Raji (cell line): ENCODE results near the gene NDUFS4.

Experiments
- POLR2A ChIP-seq: IDR thresholded peaks from 2 replicates; pipeline ENCODE4 v1.6.1; 2011; ENCODE audit warnings: low read depth, low read length, control low read depth; ENCODE audit not compliant: insufficient read depth

Gene NDUFS4

GRCh38 chr5:53560506-53561191, at the start of gene NDUFS4:
NDUFS4 (plus strand) TSS chr5:53560639; CDS start chr5:53560663, 24 bp downstream.
- TF ChIP-seq POLR2A: peak; percentile 86

GRCh38 chr5:53512539-53512938, 47.9 kb upstream of the NDUFS4 start:
- TF ChIP-seq POLR2A: no peak

GRCh38 chr5:53515988-53516387, 44.5 kb upstream of the NDUFS4 start:
- no peak for TF ChIP-seq POLR2A

GRCh38 chr5:53520813-53521212, 39.6 kb upstream of the NDUFS4 start:
- no peak for TF ChIP-seq POLR2A

GRCh38 chr5:53537711-53538110, 22.7 kb upstream of the NDUFS4 start:
- no peak for TF ChIP-seq POLR2A

GRCh38 chr5:53541859-53542258, 18.6 kb upstream of the NDUFS4 start:
- no peak for TF ChIP-seq POLR2A

GRCh38 chr5:53542926-53543325, 17.5 kb upstream of the NDUFS4 start:
- TF ChIP-seq POLR2A: no peak

GRCh38 chr5:53543401-53543800, 17.0 kb upstream of the NDUFS4 start:
- no peak for TF ChIP-seq POLR2A

GRCh38 chr5:53545744-53546143, 14.7 kb upstream of the NDUFS4 start:
- no peak for TF ChIP-seq POLR2A

GRCh38 chr5:53547226-53547625, 13.2 kb upstream of the NDUFS4 start:
- TF ChIP-seq POLR2A: no peak

- TF ChIP-seq POLR2A: no peak
Observed at GRCh38 chr5:53549792-53550191, 10.6 kb upstream of the NDUFS4 start.

- TF ChIP-seq POLR2A: no peak
Observed at GRCh38 chr5:53552561-53552960, 7.9 kb upstream of the NDUFS4 start.

- no peak for TF ChIP-seq POLR2A
Observed at GRCh38 chr5:53554444-53554843, 6.0 kb upstream of the NDUFS4 start.

- TF ChIP-seq POLR2A: no peak
Observed at GRCh38 chr5:53555160-53555559, 5.3 kb upstream of the NDUFS4 start.

- no peak for TF ChIP-seq POLR2A
Observed at GRCh38 chr5:53556001-53556400, 4.4 kb upstream of the NDUFS4 start.

GRCh38 chr5:53557386-53557785, 3.1 kb upstream of the NDUFS4 start:
- no peak for TF ChIP-seq POLR2A

GRCh38 chr5:53558966-53559365, 1.5 kb upstream of the NDUFS4 start:
- no peak for TF ChIP-seq POLR2A
